Measurements from ENCODE around the gene ASTN2. TPM values are rescaled to one million over a fixed set of nuclear protein-coding genes. Genes with fewer than 3 reads are reported as not detected.

ASTN2 gene
- total RNA-seq (1.6 and 1.9 TPM in 2 replicates), polyA plus RNA-seq (0.80 and 1.0 TPM in 2 replicates), polyA minus RNA-seq (3.8 and 4.5 TPM in 2 replicates), Bru-seq, nascent RNA (percentile 23 among the genes with signal in this experiment), BruChase-seq, experiment 1, labeled RNA remaining after a 6-hour chase (percentile 19 among the genes with signal in this experiment), BruChase-seq, experiment 2, labeled RNA remaining after a 2-hour chase (percentile 19 among the genes with signal in this experiment)
- 0.99 and 1.1 TPM in 2 replicates for polyA plus RNA-seq (2011; cell fraction: cytosol; rRNA removed)
- polyA plus RNA-seq (2011; cell fraction: nucleus; rRNA removed) = 1.5 and 1.7 TPM in 2 replicates
- 1.5 and 2.4 TPM in 2 replicates for polyA plus RNA-seq (2012)
- 1.8 TPM for polyA minus RNA-seq (2011; cell fraction: cytosol; rRNA and poly(A)+ RNA removed)
- polyA minus RNA-seq (2011; cell fraction: nucleus; rRNA and poly(A)+ RNA removed) = 3.8 and 4.1 TPM in 2 replicates
- long read RNA-seq, partial matches to known transcripts = 1 of 42 reads
- long read RNA-seq, other reads (novel, unspliced or antisense) = 41 of 42 reads

GRCh38 chr9:117414906-117415331 is at the start of gene ASTN2:
Gene ASTN2, minus strand, starts transcription at chr9:117415057. Its CDS starts 119 bp downstream, at chr9:117414938.
- peak within 1 kb of the TSS in 1 of 3 experiments; percentile 18 for H3K4me3 ChIP-seq (replicated peaks in 1 of 3; ENCODE audit: insufficient read depth in 1 of 3, low read depth in 1 of 3, low read length in 3 of 3)
- FAIRE-seq = no peak
- intact Hi-C loops (cut with micrococcal nuclease) = no loop called here

More at GRCh38 chr9:117414906-117415331, at the start of gene ASTN2:
- ChIA-PET CTCF (no interaction called here), POLR2A (no interaction called here)
- Histone ChIP-seq H4K20me1 (replicated peaks; ENCODE audit: control insufficient read depth, extremely low read depth, insufficient read depth, low read length) (no peaks in the 10 kb centered on the region), H3K4me1 (ENCODE audit: control insufficient read depth, extremely low read depth, insufficient read depth, low read length) (no peaks in the 10 kb centered on the region), H3K27me3 (ENCODE audit: control insufficient read depth in 2 of 2, insufficient read depth in 2 of 2, low read length in 2 of 2) (peaks cover 34 to 36% of the 10 kb centered on the region in 2 experiments), H2AFZ (ENCODE audit: low read depth, low read length) (no peak within 1 kb of the TSS), H3K9me3 (replicated peaks; ENCODE audit: control insufficient read depth, insufficient read depth, low read length) (no peaks in the 10 kb centered on the region), H3K9ac (replicated peaks; ENCODE audit: extremely low read depth, insufficient read depth, low read length) (no peak within 1 kb of the TSS), H3K27ac (ENCODE audit: insufficient read depth, low read depth, low read length) (no peak within 1 kb of the TSS), H3K4me2 (ENCODE audit: insufficient read depth, low read length) (no peak within 1 kb of the TSS), H3K9me1 (replicated peaks; ENCODE audit: control insufficient read depth, extremely low read depth, insufficient read depth, low read length) (no peaks in the 10 kb centered on the region), H3K79me2 (ENCODE audit: control insufficient read depth, insufficient read depth, low read length) (no peaks in the 10 kb centered on the region), H3K36me3 (ENCODE audit: control insufficient read depth in 2 of 2, extremely low read depth in 1 of 2, insufficient read depth in 2 of 2, low read length in 2 of 2) (no peaks in the 10 kb centered on the region)
- TF ChIP-seq FOS (IDR thresholded peaks at IDR 0.05; ENCODE audit: borderline replicate concordance, insufficient read depth, low read length) (no peak), POLR2A (IDR thresholded peaks at IDR 0.05; ENCODE audit: low read depth, low read length) (no peak), MYC (IDR thresholded peaks at IDR 0.05; ENCODE audit: low read depth, low read length) (no peak), MAX (IDR thresholded peaks at IDR 0.05; ENCODE audit: insufficient read depth, insufficient read length) (no peak), GATA2 (IDR thresholded peaks at IDR 0.05; ENCODE audit: insufficient read depth, insufficient read length, low read depth, low read length) (no peak), JUN (IDR thresholded peaks at IDR 0.05; ENCODE audit: borderline replicate concordance, insufficient read depth, insufficient read length, low read depth) (no peak), POLR2AphosphoS5 (IDR thresholded peaks at IDR 0.05; ENCODE audit: insufficient read depth, low read depth, low read length) (no peak), EZH2 (IDR thresholded peaks at IDR 0.05; ENCODE audit: borderline replicate concordance, low read depth, low read length, severe bottlenecking) (no peak), CTCF (IDR thresholded peaks at IDR 0.05; ENCODE audit: extremely low read depth in 1 of 2, insufficient read depth in 1 of 2, low read depth in 1 of 2, low read length in 2 of 2) (no peak)
- BruUV-seq (replicated peaks) = no TSS peak
- dilution Hi-C loops (cut with MboI; ENCODE audit: extremely low pct_ligation_motif_present, low sequenced_read_pairs) = no loop called here
- DNase-seq (ENCODE audit: low read depth, low spot score) = no peak

Measured in endothelial cell of umbilical vein (primary cell).